Lung (tissue), 12 donors: ENCODE results near the gene RPRD1B. TPM values are rescaled to one million over a fixed set of nuclear protein-coding genes. Genes with fewer than 3 reads are reported as not detected.
"Not testable (repeated sequence)": the region's sequence is repeated elsewhere in the genome, so short reads cannot be mapped to it uniquely, and the experiment has no call there.

ENCODE experiments used
- ATAC-seq: fragments of 200-7000 bp; cut with Tn5 transposase; one replicate; pipeline ENCODE4 v1.9.1; 2020; ENCODE audit warnings: moderate number of reproducible peaks; ENCODE audit not compliant: insufficient read depth, low FRiP score
- DNase-seq, 3 donors: peaks; one replicate each; pipeline ENCODE4 v3.0.0-alpha.2; 2013 to 2017
- H3K27ac ChIP-seq, 2 donors: one replicate each; pipeline ENCODE4 v1.5.1; 2013; ENCODE audit warnings: mild to moderate bottlenecking in 2 of 2, moderate library complexity in 2 of 2, control low read depth in 1 of 2, inconsistent platforms in 1 of 2, low read depth in 1 of 2, low read length in 1 of 2
- H3K27me3 ChIP-seq, 3 donors: one replicate each; pipeline ENCODE4 v1.5.1; 2013; ENCODE audit warnings: low read length in 2 of 3; ENCODE audit not compliant: control insufficient read depth in 3 of 3, insufficient read depth in 3 of 3
- H3K36me3 ChIP-seq, 4 donors: one replicate each; pipeline ENCODE4 v1.5.1; 2013; ENCODE audit warnings: low read length in 4 of 4, mild to moderate bottlenecking in 1 of 4, moderate library complexity in 1 of 4; ENCODE audit not compliant: control insufficient read depth in 4 of 4, insufficient read depth in 4 of 4
- H3K4me1 ChIP-seq, 5 donors: one replicate each; pipeline ENCODE4 v1.5.1; 2013; ENCODE audit warnings: low read length in 5 of 5, mild to moderate bottlenecking in 2 of 5, moderate library complexity in 1 of 5; ENCODE audit not compliant: control insufficient read depth in 5 of 5, insufficient read depth in 5 of 5
- H3K4me3 ChIP-seq: one replicate; pipeline ENCODE4 v1.5.1; 2013; ENCODE audit warnings: mild to moderate bottlenecking, control low read depth, moderate library complexity
- H3K9ac ChIP-seq, 2 donors: one replicate each; pipeline ENCODE4 v1.5.1; 2013; ENCODE audit warnings: low read length in 2 of 2, control low read depth in 1 of 2; ENCODE audit not compliant: insufficient read depth in 1 of 2
- H3K9me3 ChIP-seq, 4 donors: one replicate each; pipeline ENCODE4 v1.5.1; 2013; ENCODE audit warnings: low read length in 3 of 4, mild to moderate bottlenecking in 1 of 4, moderate library complexity in 1 of 4; ENCODE audit not compliant: control insufficient read depth in 4 of 4, insufficient read depth in 3 of 4
- WGBS, 2 donors: extraction: QIAGEN DNeasy Blood & Tissue Kit; methylation state at CpG; one replicate each; pipeline ENCODE4 v1.1.7; 2013; 5-methylcytosine and 5-hydroxymethylcytosine counted together
- polyA plus RNA-seq, 2 donors: library from polyadenylated mRNA; stranded (reverse); fragments of 200-250 nt; gene quantifications; one replicate each; pipeline ENCODE4 v1.2.1, GENCODE V29; 2013
- total RNA-seq, 2 donors: library from RNA; depleted of rRNA in 1 of 2; stranded (reverse); fragments of >200 nt in 1 of 2; gene quantifications; one replicate each; pipeline ENCODE4 v1.2.1, GENCODE V29; 2014 to 2021
- TF ChIP-seq, protein P1 (sequence below): IDR thresholded peaks from 2 replicates; pipeline ENCODE4 v1.5.1; 2012; ENCODE audit warnings: mild to moderate bottlenecking; ENCODE audit errors: control extremely low read depth, extremely low read depth
- donor health status: control.
- donor health status: control.
- donor health status: Bipolar disorder and iron deficiency.
- donor health status: healthy.
- donor health status: DM: yes; HTN: yes; CAD: no.

The RPRD1B gene
- total and polyA plus RNA-seq, 4 donors, result 6.8 to 58.6 (median 26.6) TPM

DNA sequence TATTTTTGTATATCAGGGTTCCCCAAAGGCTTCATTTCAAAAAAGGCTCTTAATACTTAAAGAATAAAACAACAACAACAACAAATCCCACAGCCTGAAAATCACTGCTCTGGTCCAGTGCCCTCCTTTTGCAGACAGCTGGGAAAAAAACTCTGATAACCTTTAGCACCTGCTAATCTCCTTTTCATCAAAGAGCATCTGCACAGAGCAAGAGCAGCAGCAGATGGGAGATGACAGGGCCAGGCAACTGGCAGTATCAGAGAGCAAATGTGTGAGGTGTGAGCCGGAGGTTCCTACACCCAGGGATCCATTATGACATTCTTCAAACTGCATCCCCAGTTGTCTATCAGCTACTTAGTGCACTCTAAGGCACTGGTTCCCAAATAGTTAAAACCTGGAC is 26.0 kb upstream of the RPRD1B start:
- no peak overlapping the region for H3K4me3 ChIP-seq
- WGBS, 2 donors, result 98 to 100% methylated on average over 1 of the region's 1 CpG
- H3K9me3 ChIP-seq, result no peaks in the 10 kb centered on the region
- TF ChIP-seq, protein P1, sequence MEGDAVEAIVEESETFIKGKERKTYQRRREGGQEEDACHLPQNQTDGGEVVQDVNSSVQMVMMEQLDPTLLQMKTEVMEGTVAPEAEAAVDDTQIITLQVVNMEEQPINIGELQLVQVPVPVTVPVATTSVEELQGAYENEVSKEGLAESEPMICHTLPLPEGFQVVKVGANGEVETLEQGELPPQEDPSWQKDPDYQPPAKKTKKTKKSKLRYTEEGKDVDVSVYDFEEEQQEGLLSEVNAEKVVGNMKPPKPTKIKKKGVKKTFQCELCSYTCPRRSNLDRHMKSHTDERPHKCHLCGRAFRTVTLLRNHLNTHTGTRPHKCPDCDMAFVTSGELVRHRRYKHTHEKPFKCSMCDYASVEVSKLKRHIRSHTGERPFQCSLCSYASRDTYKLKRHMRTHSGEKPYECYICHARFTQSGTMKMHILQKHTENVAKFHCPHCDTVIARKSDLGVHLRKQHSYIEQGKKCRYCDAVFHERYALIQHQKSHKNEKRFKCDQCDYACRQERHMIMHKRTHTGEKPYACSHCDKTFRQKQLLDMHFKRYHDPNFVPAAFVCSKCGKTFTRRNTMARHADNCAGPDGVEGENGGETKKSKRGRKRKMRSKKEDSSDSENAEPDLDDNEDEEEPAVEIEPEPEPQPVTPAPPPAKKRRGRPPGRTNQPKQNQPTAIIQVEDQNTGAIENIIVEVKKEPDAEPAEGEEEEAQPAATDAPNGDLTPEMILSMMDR, result no peak
- no peak overlapping the region for H3K9ac ChIP-seq
- DNase-seq, result no peak
- H3K27me3 ChIP-seq, result no peaks in the 10 kb centered on the region
- no peak overlapping the region for H3K27ac ChIP-seq
- peaks cover 0 to under 1% (median 0%) of the 10 kb centered on the region in 5 donors for H3K4me1 ChIP-seq
- ATAC-seq, result no peak
- peaks cover 14 to 25% (median 18%) of the 10 kb centered on the region in 4 donors for H3K36me3 ChIP-seq

DNA sequence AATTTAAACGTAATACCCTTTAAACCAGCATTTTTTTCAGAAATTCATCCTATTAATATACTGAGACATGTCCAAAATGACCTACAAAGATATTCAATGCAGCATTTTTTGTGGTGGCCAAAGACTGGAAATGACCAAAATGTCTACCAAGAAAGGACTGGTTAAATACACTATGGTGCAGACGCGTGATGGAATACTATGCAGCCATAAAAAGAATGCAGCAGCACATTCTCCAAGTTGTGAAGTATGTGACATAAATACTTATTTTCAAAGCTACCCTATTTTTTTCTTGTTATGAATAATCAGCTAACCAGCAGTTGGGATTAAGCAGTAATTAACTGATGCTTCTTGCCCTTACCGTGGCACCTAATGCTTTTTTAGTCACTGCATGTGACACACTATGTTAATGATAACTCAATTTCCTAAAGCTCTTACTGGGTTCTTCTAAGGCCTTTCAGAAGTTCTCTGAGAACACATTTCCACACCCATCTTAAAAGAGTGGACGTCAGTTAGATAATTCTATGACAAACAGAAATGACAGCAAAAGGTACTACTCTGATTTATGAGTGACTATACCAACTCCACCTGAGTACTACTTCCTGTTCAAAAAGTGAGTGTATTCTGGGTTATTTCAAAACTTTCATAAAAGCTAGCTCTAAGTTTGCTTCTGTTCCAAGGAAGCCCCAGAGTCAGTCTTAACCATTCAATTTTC is 25.2 kb upstream of the RPRD1B start:
- Histone ChIP-seq H3K4me1 (no peaks in the 10 kb centered on the region), H3K27ac (no peak overlapping the region), H3K36me3 (peaks cover 19 to 31% (median 23%) of the 10 kb centered on the region in 4 donors), H3K4me3 (no peak overlapping the region), H3K27me3 (no peaks in the 10 kb centered on the region), H3K9me3 (no peaks in the 10 kb centered on the region), H3K9ac (no peak overlapping the region)
- TF ChIP-seq, protein P1, result no peak
- no peak for ATAC-seq
- WGBS, 2 donors, result 97% methylated on average over 5 of the region's 5 CpGs
- no peak for DNase-seq

DNA sequence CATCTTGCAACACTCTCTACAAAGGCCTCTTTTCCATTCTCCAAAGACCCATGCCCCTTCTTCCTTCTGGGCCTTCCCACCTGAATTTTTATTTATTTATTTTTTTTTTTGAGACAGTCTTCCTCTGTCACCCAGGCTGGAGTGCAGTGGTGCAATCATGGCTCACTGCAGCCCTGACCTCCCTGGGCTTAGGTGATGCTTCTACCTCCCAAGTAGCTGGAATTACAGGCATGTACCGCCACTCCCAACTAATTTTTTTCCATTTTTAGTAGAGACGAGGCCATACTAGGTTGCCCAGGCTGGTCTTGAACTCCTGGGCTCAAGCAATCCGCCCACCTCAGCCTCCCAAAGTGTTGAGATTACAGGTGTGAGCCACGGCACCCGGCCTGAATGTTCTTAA is 24.1 kb upstream of the RPRD1B start:
- H3K9ac ChIP-seq, H3K4me1 ChIP-seq, H3K4me3 ChIP-seq, H3K9me3 ChIP-seq, ATAC-seq, H3K27ac ChIP-seq, H3K27me3 ChIP-seq, DNase-seq: not testable (repeated sequence)
- 95 to 98% methylated on average over 5 of the region's 5 CpGs for WGBS, 2 donors
- H3K36me3 ChIP-seq, result peaks cover 19 to 34% (median 28%) of the 10 kb centered on the region in 4 donors

DNA sequence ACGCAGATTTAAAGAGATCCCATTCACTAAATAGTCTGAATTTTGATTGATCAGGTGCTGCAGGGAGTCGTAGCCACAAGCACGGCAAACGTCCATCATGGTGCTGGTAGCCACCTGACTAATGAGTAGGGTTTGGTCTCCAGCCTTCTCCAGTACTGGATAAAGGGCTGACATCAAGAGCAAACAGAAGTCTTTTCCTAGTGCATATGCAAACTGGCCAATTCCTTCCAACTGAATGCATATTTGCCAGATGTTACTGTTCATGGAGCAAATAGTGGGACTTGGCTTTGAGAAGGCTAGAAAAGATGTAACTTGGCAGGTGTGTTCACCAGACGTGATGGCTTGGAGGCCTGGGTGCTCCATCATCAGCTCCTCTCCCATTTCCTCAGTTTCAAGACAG is 21.9 kb upstream of the RPRD1B start:
- peaks cover 26 to 35% (median 28%) of the 10 kb centered on the region in 4 donors for H3K36me3 ChIP-seq
- H3K27me3 ChIP-seq, result no peaks in the 10 kb centered on the region
- H3K4me3 ChIP-seq, result no peak overlapping the region
- 94 to 96% methylated on average over 5 of the region's 5 CpGs for WGBS, 2 donors
- TF ChIP-seq, protein P1, result no peak
- ATAC-seq, result no peak
- no peak overlapping the region for H3K27ac ChIP-seq
- no peaks in the 10 kb centered on the region for H3K4me1 ChIP-seq
- H3K9ac ChIP-seq, result no peak overlapping the region
- no peaks in the 10 kb centered on the region for H3K9me3 ChIP-seq
- DNase-seq, result no peak
